OCI-LY7 (cell line): ENCODE results near the gene ARFIP1.

Experiments used
- EZH2phosphoT487 ChIP-seq: fragments of 200-600 bp; sonication (generic); IDR thresholded peaks from 2 replicates; pipeline ENCODE4 v1.6.1; 2018; ENCODE audit warnings: low read depth, borderline replicate concordance, mild to moderate bottlenecking, mixed run types, antibody characterized with exemption, low read length, moderate library complexity, mixed read lengths
- TF ChIP-seq, protein P1 (sequence below): fragments of 200-600 bp; sonication (generic); conservative IDR thresholded peaks from 2 replicates; pipeline ENCODE4 v1.5.1; 2014; ENCODE audit warnings: mild to moderate bottlenecking, antibody characterized with exemption, low read length, moderate library complexity, mixed read lengths

- TF ChIP-seq, protein P1, sequence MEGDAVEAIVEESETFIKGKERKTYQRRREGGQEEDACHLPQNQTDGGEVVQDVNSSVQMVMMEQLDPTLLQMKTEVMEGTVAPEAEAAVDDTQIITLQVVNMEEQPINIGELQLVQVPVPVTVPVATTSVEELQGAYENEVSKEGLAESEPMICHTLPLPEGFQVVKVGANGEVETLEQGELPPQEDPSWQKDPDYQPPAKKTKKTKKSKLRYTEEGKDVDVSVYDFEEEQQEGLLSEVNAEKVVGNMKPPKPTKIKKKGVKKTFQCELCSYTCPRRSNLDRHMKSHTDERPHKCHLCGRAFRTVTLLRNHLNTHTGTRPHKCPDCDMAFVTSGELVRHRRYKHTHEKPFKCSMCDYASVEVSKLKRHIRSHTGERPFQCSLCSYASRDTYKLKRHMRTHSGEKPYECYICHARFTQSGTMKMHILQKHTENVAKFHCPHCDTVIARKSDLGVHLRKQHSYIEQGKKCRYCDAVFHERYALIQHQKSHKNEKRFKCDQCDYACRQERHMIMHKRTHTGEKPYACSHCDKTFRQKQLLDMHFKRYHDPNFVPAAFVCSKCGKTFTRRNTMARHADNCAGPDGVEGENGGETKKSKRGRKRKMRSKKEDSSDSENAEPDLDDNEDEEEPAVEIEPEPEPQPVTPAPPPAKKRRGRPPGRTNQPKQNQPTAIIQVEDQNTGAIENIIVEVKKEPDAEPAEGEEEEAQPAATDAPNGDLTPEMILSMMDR, result no peak
- TF ChIP-seq EZH2phosphoT487, result no peak
These were observed 100.5 kb downstream of the ARFIP1 start for GRCh38 chr4:152880263-152880662.
